PFSK-1 (cell line): ENCODE data around the gene CTBP2.

Experiments
- FOXP2 ChIP-seq: optimal IDR thresholded peaks from 2 replicates; pipeline ENCODE3; 2011; ENCODE audit warnings: borderline replicate concordance, control low read depth, inconsistent platforms; ENCODE audit not compliant: insufficient read depth; ENCODE audit errors: extremely low read length, extremely low read depth
- POLR2AphosphoS5 ChIP-seq: IDR thresholded peaks from 2 replicates; pipeline ENCODE4 v1.6.1; 2012; ENCODE audit warnings: low read depth, mild to moderate bottlenecking, control low read depth, low read length, moderate library complexity
- REST ChIP-seq, 2 experiments: IDR thresholded peaks; 2 replicates each; pipeline versions ENCODE4 v1.6.1 to v1.8.0; 2011 to 2012; ENCODE audit warnings: low read depth in 2 of 2, low read length in 2 of 2, control low read depth in 1 of 2, inconsistent platforms in 1 of 2, mild to moderate bottlenecking in 1 of 2, moderate library complexity in 1 of 2; ENCODE audit not compliant: insufficient read depth in 1 of 2
- SIN3A ChIP-seq: IDR thresholded peaks from 2 replicates; pipeline ENCODE4 v1.6.1; 2012; ENCODE audit warnings: mild to moderate bottlenecking, low read length, moderate library complexity, borderline replicate concordance; ENCODE audit not compliant: insufficient read depth
- TAF1 ChIP-seq: IDR thresholded peaks from 2 replicates; pipeline ENCODE4 v1.6.1; 2012; ENCODE audit warnings: low read length, control low read depth, borderline replicate concordance; ENCODE audit not compliant: insufficient read depth

The CTBP2 gene

DNA sequence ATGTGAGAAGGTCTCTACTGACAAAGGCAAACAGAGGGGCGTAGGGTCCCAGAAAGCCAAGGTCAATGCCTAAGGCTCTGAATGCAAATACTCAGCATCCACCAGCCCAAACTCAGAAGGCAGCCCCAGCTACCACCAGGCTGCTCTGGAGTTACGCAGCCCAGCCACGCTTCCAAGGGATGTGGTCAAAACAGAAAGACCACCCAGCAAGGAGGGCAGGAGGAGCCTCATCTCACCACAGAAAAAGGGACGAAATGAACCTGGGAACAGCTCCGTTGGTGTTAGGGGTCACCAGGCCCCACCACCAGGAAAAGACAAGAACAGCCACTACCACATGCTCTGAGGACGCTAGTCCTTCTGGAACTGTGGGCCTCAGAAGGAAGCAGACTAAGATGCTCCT, 65.1 kb downstream of the CTBP2 start:
- TF ChIP-seq REST (IDR thresholded peaks at IDR 0.05; ENCODE audit: insufficient read depth in 1 of 2, low read depth in 2 of 2, low read length in 2 of 2), result no peak
- TF ChIP-seq TAF1, result no peak
- no peak for TF ChIP-seq POLR2AphosphoS5
- TF ChIP-seq FOXP2, result no peak
- TF ChIP-seq SIN3A, result no peak

GRCh38 chr10:125094806-125095205, 65.6 kb downstream of the CTBP2 start:
- TF ChIP-seq TAF1 (no peak), REST (IDR thresholded peaks at IDR 0.05; ENCODE audit: insufficient read depth in 1 of 2, low read depth in 2 of 2, low read length in 2 of 2) (no peak), SIN3A (no peak)

DNA sequence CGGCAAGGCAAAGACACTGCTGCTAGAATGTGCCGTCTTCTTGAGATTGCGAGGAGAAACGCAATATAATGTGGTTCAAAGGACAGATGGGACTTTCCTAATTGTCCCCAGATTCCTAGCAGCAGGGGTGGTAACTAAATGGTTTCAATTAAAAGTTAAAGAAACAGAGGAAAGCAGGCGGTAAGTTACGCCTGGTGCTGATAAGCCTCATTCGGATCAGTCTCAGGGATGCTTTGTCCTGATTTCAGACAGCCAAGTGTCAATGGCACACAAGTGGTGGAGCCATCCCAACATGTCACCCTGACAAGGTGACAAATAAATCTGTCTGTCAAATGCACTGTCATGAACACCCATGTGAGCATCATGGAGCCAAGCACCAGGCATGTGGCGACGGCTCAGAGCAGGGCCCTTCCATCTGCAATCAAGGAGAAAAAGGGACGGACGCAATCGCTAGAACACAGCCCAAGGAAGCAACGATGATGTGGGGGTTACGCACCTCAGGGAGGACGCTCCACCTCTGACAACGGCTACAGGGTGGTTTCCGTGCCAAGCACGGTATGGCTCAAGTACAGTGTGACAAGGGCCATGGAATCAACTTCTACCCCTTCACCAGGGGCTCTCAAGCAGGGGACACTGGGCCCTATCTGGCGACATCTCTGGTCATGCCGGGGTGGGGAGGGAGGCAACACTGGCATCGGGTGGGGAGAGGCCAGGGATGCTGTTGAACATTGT, 66.2 kb downstream of the CTBP2 start:
- TF ChIP-seq REST (IDR thresholded peaks at IDR 0.05; ENCODE audit: insufficient read depth in 1 of 2, low read depth in 2 of 2, low read length in 2 of 2), result no peak
- no peak for TF ChIP-seq TAF1

GRCh38 chr10:125093199-125093973, 67.0 kb downstream of the CTBP2 start:
- TF ChIP-seq FOXP2 (no peak), REST (IDR thresholded peaks at IDR 0.05; ENCODE audit: insufficient read depth in 1 of 2, low read depth in 2 of 2, low read length in 2 of 2) (no peak), SIN3A (no peak), TAF1 (no peak), POLR2AphosphoS5 (no peak)
